Activated CD8-positive, alpha-beta memory T cell treated with anti-CD3 and anti-CD28 coated beads for 48 hours (primary cell): ENCODE results near the gene ZNFX1.

Experiments used
- DNase-seq, 3 experiments: peaks; one replicate each; pipeline ENCODE4 v3.0.0-alpha.2; 2020; ENCODE audit warnings: low read depth in 2 of 3, low spot score in 2 of 3

ZNFX1 gene

GRCh38 chr20:49279677-49280462 lies 2.0 kb upstream of the ZNFX1 start:
- no peak for DNase-seq

- no peak for DNase-seq
Measured at GRCh38 chr20:49278818-49279676, 1.2 kb upstream of the ZNFX1 start.

GRCh38 chr20:49277786-49278035 lies 146 bp downstream of the ZNFX1 start:
- no peak for DNase-seq

- DNase-seq: peak in 1 of 3 experiments; percentile 50
Measured at GRCh38 chr20:49276961-49277785, 684 bp downstream of the ZNFX1 start.

GRCh38 chr20:49276161-49276960 lies 1.5 kb downstream of the ZNFX1 start:
- peak in 1 of 3 experiments; percentile 36 for DNase-seq

- DNase-seq: no peak
Measured at GRCh38 chr20:49275636-49276035, 2.2 kb downstream of the ZNFX1 start.

GRCh38 chr20:49275216-49275615 lies 2.6 kb downstream of the ZNFX1 start:
- no peak for DNase-seq

- DNase-seq: no peak
Measured at GRCh38 chr20:49273696-49274277, 4.1 kb downstream of the ZNFX1 start.

- no peak for DNase-seq
Measured at GRCh38 chr20:49272654-49273053, 5.2 kb downstream of the ZNFX1 start.

GRCh38 chr20:49270736-49271135 lies 7.1 kb downstream of the ZNFX1 start:
- DNase-seq: no peak

- DNase-seq: no peak
Measured at GRCh38 chr20:49270177-49270576, 7.7 kb downstream of the ZNFX1 start.

- no peak for DNase-seq
Measured at GRCh38 chr20:49268600-49269365, 9.1 kb downstream of the ZNFX1 start.

- DNase-seq: no peak
Measured at GRCh38 chr20:49267327-49267726, 10.5 kb downstream of the ZNFX1 start.

GRCh38 chr20:49262444-49262843 lies 15.4 kb downstream of the ZNFX1 start:
- no peak for DNase-seq

GRCh38 chr20:49261173-49261572 lies 16.7 kb downstream of the ZNFX1 start:
- DNase-seq: no peak

GRCh38 chr20:49260218-49260617 lies 17.6 kb downstream of the ZNFX1 start:
- DNase-seq: no peak

- DNase-seq: no peak
Measured at GRCh38 chr20:49259799-49260198, 18.1 kb downstream of the ZNFX1 start.

GRCh38 chr20:49259284-49259683 lies 18.6 kb downstream of the ZNFX1 start:
- DNase-seq: no peak

- no peak for DNase-seq
Measured at GRCh38 chr20:49256261-49256660, 21.6 kb downstream of the ZNFX1 start.
